NCI-H2227 treated with DMSO at 0.1 percent for 48 hours (cell line): ENCODE data around the gene SGSH.
"Not testable (repeated sequence)": the region's sequence is repeated elsewhere in the genome, so short reads cannot be mapped to it uniquely, and the experiment has no call there.

ENCODE experiments used
- DNase-seq: peaks from one replicate; lab custom pipeline; 2025; lab: John Stamatoyannopoulos, UW

Gene SGSH

DNA sequence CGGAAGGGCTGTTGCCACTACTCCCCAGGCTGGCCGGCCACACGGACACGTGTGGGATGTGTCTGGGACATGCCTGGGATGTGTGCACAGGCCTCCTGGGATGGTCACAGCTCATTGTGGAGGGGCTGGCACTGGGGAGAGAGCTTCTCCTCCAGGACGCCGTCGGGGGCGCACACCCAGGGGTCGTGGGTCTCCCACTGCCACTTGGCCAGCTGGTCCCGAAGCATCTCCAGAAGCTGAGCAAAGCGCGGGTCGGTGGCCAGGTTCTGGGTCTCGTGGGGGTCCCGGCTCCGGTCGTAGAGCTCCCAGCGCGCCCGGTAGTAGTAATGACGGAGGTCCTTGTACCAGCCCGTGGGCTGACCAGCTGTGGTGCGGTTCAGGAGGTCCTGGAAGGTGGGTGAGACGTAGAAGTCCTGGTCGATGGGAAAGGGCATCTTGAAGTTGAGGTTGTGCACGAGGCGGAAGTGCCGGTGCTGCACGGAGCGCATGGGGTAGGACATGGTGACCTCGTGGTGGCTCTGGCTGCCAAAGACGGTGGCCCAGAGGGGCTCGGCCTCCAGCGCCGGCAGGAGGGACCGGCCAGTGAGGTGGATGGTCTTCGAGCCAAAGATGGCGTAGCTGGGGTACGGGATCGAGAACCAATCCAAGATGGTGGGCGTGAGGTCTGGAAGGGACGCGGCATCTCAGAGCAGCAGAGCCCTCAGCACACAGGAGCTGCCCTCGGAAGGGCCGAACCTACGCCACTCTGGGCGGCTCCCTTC is 9.6 kb downstream of the SGSH start:
- DNase-seq = no peak

DNA sequence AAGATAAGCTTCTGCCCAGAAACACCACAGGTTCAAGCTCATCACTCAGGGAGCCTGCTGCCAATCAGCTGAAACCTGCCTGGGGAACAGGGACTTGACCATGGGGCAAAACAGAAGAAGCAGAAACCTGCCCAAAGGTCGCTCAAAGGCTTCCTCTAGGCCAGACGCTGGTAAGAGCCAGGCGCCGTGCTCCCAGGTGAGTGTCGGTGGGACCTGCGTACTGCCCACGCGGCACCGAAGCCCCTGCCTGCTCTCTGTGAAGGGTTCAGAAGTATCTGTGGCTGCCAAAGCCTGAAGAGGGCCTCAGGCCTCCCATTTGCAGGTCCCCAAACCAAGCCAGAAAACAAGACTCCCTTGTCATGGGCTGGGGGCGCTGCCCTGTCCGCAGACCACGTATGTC is 10.4 kb downstream of the SGSH start:
- DNase-seq = no peak

DNA sequence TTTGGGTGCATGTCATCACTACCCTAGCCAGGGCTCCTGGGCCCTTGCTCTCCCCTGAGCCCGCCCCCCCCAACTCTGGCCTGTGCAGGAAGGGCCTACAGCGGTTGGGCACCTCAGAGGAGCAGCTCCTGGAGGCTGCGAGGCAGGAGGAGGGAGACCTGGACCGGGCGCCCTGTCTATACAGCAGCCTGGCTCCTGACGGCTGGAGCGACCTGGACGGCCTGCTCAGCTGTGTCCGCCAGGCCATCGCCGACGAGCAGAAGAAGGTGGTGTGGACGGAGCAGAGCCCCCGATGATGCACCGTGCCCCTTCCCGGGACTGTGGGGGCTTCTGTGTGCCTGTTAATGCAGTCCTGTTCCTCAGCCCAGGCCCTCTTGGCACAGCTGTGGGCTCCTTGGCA is 12.1 kb downstream of the SGSH start:
- no peak for DNase-seq

DNA sequence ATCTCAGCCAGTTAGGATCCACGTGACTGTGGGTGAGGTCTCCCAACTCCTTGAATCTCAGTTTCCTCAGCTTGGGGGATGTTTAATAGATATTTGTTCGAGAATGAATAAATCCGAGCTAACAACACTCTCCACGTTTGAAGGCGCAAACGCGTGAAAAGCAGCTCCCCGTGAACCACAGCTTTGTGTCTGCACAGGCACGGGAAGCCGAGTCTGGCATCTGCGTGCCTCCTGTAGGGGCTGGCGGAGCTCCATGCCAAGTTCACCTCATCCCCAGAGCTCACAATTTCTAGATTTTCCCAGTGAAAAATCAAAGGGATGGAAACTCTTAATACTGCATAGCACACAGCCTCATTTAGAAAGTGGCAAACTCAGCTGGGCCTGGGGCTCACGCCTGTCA is 14.3 kb downstream of the SGSH start:
- no peak for DNase-seq

DNA sequence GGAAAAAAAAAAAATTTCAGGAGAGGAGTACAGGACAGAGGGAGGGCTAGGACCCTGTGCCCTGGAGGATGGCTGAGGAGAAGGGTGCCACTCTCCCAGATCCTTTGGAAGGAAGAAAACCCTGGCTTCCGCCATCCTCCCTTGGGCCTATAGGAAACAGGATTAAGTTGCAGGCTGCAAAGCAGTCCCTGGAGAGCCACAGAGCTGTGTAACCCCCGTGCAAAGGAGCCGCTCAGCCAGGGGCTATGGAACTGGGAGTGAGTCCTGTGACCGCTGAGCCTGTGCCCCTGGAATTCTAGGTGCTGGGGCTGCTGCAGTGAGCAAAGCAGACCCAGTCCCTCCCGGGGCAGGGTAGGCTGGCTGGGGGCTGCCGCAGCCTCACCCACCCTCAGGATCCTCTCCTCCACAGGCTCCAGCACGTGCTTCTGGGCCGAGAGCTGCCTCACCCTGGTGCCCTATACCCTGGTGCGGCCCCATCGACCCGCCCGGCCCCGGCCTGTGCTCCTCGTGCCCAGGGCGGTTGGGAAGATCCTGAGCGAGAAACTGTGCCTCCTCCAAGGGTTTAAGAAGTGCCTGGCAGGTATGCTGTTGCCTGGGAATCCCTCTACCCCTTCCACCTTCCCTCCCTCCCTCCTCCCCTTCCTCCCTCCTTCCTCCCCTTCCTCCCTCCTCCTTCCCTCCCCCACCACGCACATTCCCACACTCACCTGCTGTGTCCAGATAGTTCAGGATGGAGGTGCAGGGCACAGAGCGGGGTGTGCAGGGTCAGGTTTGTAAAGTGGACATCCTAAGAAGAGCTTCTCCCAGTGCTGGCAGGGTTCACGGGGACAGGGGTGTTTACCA is 15.3 kb downstream of the SGSH start:
- no peak for DNase-seq

DNA sequence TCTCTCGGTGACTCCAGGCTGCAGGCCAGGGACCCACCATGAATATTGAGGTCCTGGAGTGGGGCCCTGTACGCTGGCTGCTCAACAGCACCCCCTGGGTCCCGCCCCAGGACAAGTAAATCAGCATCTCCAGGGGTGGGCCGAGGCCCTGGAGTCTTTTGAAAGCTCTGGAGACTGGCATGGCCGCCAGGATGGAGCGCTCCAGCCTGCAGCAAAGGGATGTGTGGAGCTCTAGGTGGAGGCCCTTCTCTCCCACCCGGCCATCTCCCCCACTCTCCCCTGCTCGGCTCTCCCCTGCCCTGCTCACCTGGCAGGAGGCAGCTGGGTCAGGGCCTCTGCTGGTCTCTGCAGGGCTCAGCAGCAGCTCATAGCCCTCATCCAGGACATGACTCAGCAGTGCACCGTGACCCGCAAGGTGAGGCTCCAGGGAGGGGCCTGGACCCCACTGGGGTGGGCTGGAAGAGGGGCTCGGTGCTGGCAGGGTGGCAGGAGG is 16.6 kb downstream of the SGSH start:
- no peak for DNase-seq

DNA sequence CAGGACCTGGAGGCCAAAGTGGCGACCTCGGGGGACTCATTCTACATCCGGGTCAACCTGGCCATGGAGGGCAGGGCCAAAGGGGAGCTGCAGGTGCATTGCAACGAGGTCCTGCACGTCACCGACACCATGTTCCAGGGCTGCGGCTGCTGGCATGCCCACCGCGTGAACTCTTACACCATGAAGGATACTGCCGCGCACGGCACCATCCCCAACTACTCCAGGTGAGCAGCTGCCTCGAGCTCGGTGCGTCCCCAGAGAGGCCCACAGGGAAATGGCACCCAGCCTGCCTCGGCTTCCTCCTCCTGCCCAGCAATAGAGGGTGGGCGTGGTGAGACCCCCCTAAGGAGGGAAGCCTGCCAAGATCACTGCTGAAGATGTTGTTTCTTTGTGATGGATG is 17.9 kb downstream of the SGSH start:
- DNase-seq = no peak

DNA sequence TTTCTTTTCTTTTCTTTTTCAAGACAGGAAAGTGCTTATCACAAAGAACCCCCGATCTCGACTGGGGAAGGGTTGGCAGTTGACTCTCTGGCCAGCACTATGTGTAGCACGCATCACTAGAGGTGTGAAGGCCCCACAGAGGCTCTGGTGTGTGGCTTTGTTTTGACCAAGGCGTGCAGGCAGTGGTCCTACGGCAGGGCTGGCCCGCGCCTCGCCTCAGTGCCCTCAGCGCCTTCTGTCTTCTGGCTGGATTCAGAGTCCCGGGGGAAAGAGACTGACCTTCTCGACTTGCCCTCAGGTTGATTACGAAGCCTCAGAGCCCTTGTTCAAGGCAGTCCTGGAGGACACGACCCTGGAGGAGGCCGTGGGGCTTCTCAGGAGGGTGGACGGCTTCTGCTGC is 18.7 kb downstream of the SGSH start:
- DNase-seq = no peak

DNA sequence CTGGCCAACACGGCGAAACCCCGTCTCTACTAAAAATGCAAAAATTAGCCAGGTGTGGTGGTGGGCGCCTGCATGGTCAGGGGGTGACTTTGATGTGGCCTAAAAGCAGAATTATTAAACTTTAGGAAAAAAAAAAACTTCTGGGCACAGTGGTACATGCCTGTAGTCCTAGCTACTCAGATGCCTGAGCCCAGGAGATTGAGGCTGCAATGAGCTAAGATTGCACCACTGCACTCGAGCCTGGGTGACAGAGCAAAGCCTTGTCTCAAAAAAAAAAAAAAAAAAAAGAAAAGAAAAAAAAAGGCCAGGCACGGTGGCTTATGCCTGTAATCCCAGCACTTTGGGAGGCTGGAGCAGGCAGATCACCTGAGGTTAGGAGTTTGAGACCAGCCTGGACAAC is 20.8 kb downstream of the SGSH start:
- DNase-seq = not testable (repeated sequence)

DNA sequence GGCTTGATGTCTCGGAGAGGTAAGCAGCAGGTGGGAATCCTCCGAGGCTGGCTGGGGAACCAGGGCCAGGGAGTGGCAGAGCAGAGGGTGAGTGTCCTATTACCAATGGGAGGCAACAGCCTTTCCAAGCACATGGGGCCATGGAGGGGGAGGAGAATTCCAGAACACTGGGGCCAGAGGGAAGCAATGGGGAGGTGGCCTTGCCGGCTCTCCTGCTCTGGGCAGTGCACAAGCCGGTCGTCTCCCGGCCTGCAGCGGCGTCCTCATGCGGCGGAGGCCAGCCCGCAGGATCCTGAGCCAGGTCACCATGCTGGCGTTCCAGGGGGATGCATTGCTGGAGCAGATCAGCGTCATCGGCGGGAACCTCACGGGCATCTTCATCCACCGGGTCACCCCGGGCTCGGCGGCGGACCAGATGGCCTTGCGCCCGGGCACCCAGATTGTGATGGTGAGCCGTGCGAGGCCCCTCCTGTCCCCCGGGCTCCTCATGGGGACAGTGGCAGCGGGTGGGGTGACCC is 21.9 kb downstream of the SGSH start:
- DNase-seq = no peak

DNA sequence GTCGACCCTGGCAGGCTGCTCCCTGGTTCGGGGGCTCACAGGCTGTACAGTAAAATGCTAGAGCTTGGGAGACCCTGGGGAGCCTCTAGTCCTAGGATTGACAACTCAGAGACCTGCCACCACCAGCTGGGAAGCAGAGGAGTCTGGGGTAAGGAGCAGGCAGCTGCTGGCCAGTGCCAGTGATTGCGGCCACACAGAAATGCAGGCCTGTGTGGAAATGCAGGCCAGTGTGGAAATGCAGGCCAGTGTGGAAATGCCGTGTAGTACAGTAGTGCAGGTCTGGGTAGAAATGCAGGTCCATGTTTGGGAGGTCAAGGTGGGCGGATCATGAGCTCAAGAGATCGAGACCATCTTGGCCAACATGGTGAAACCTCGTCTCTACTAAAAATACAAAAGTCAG is 23.5 kb downstream of the SGSH start:
- no peak for DNase-seq

DNA sequence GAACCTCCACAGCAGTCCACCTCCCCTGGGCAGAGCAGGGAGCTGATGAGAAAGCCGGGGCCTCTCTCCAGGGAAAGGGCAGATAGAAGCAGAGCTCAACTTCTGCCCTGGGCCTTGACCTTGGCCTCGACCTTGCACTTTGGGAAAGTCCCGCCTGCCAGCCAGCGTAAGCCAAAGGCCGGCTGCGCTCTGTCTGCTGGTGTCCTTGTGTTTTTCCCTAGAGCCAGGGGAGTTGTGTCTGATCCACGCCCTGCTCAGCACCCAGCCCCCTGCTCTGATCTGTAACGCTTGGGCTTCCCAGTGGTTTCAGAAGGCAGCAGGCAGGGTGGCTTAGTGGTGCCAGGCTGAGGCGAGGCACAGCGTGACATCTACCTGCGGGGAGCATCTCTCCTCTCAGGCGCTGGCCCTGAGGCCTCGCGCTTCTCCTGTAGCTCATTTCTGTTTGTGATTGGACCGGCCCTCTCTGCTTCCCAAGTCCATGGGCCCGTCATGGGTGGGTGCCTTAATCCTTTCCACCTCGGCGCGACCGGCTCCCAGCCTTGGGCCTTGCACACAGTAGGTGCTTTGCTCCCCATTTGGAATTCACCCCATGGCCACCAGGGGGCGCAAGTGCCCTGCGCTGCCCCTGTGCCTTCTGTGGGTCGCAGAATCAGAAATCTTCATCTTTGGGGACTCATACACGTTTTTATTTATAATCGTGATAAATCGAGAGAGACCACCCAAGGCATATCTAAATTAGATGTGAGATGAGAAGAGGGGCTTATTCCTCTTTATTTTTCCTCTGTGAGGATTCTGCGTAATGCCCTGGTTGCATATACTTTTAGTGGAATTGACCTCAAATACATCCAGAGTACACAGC is 24.2 kb downstream of the SGSH start:
- no peak for DNase-seq

DNA sequence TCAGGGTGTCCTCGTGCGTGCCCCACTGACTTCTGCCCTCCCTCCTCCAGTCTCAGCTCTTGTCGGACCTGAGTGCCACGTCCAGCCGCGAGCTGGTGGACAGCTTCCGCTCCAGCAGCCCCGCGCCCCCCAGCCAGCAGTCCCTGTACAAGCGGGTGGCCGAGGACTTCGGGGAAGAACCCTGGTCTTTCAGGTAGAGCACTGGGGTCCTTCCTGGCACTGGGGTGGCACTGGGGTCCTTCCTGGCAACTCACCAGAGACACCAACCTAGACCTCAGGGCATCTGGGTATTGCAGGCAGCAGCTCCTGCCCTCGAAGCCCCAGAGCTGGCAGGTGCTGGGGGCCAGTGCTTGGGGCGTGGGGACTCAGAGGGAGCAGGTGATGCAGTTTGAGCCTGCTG is 25.0 kb downstream of the SGSH start:
- no peak for DNase-seq

DNA sequence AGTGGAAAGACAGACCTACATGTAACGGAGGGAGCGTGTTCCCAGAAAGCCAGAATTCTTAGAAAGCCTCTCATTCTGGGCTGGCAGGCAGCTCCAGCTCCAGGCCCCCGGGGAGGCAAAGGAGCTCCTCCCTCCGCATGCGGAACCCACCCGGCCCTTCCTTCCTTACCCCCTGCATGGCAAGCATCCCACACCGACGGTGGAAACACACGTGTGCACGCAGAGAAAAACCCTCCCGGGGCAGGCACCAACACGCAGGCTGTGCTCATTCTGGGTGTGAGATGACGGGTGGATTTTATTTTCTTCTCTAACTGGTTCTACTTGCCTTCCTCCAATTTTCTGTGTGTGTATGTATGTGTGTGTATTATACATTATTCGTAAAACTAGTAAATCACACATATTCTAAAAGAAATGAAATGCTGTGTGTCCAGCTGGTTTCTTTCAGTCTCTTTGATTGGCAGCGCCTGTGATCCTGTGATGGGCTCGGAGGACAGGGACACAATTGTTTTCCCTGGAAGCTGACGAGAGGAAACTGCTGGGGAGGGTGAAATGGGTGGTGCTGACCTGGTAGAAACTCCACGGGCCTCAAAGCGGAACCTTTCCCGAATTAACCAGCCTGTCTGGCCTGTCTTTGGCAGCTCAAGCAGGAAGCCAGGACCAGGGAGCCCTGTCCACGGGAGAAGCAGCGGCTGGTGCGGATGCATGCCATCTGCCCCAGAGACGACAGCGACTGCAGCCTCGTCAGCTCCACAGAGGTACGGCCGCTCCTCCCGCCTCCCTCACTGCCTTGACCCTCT is 28.1 kb downstream of the SGSH start:
- no peak for DNase-seq

DNA sequence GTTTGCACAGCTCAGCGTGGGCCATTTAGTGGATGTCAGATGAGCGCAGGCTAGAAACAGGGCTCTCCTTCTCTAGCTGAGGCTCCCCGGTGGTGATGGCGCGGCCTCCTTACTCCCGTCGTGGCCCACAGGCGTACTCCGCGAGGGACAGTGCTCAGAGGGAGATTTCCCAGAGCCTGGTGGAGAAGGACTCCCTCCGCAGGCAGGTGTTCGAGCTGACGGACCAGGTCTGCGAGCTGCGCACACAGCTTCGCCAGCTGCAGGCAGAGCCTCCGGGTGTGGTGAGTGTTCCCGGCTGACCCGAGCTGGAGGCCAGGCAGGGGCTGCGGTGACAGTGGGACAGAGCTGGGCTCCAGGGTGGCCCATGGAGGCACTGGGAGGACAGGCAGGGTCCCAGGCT is 28.9 kb downstream of the SGSH start:
- no peak for DNase-seq

DNA sequence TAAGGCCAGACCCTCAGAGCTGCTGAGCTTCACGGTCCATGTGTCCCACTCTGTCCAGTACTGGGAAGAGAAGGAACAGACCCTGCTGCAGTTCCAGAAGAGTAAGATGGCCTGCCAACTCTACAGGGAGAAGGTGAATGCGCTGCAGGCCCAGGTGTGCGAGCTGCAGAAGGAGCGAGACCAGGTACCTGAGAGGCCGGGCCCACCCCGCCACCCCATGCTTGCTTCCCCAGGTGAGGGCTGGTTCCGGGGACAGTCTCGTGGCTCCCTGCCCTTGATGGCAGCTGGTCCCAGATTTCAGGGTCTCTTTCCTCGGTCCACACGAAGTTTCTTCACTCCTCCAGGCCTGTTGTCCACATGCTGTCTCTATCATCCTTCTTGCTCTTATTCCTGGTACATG is 29.4 kb downstream of the SGSH start:
- DNase-seq = no peak

DNA sequence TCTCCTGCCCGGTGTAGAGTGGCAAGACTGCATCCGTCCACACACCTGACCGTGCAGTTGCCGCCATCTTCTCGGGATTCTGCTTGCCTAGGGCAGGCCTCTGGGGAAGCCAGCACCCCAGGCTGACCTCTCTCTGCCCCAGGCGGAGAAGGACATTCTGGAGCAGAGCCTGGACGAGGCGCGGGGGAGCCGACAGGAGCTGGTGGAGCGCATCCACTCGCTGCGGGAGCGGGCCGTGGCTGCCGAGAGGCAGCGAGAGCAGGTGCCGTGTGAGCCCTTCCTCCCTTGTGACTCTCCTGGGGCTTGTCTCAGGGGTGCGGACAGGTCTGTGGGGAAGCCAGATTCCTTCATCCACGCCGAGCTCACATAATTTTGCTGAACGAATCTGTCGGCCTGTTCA is 30.5 kb downstream of the SGSH start:
- no peak for DNase-seq

DNA sequence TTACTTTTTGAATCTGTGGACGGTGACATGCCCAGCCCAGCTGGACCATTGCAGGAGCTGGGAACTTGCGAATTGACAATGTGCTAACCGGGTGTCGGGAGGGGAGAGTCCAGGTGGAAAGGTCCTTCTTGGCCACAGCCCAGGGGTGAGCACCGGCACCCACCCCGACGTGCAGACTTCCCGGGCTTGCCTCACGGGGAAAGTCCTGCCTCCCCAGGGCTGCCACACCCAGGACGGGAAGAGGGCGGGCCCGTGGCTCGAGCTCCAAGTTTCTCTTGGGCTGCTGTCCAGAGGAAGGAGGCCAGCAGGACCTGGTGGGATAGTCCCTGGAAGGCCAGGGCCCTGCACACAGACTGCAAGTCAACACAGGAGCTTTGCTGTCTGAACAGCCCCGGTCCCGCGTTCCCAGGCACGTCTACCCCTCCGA is 32.6 kb downstream of the SGSH start:
- no peak for DNase-seq

DNA sequence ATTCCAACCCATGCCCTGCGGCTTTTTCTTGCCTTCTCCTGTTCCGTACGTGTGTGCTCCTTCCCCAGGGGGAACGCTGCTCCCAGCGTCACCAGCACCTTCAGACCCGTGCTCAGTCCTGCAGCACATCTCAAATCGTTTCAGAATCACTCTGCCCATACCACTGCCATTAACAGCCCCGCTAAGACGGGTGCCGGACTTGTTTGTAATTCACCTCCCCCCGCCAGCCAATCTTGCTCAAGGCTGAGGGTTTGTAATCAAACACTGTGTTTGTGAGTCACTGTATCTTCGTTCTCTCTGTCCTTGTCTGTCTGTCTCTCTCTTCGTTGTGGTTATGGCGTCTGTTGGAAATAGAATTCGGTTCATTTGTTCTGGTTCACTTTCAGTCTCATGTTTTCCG is 33.0 kb downstream of the SGSH start:
- no peak for DNase-seq

DNA sequence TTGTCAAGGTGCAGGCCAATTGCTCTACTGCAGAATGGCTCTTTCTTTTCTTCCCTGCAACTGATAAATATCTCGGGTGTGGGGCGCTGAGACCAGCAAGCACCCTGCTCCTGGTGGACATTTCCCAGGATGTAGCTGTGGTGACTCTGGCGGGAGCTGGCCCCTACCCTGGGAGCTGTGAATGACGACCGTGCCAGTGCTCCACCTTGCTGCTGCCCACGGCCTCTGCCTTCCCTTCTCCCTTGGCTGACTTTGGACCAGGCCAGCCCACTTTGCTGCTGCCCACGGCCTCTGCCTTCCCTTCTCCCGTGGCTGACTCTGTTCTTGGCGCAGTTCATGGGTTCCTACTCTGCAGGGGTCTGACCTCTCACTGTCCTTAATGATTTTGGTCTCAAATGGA is 34.2 kb downstream of the SGSH start:
- no peak for DNase-seq

DNA sequence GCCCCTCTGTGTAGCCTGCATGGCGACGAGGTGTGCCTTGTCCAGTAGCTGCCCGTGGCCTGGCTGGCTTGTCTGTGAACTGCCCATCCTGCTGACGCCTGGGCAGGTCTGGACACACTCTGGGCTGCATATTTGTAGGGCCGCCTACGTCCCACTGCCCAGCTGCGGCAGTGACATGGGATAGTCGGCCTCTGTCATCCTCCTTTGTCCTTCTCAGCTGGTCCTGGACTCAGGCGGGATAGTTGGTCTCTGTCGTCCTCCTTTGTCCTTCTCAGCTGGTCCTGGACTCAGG is 35.8 kb downstream of the SGSH start:
- no peak for DNase-seq
